Ovary (tissue), 9 donors: ENCODE measurements around the gene NEU2. TPM values are rescaled to one million over a fixed set of nuclear protein-coding genes. Genes with fewer than 3 reads are reported as not detected.
"Not testable (repeated sequence)": the region's sequence is repeated elsewhere in the genome, so short reads cannot be mapped to it uniquely, and the experiment has no call there.

ENCODE experiments used
- DNase-seq, 5 donors: peaks; one replicate each; pipeline ENCODE4 v3.0.0-alpha.2; 2019 to 2020
- H3K27ac ChIP-seq, 2 donors: fragments of 200-600 bp; one replicate each; pipeline versions ENCODE4 v1.5.1 to v1.8.0; 2019 to 2022
- H3K27me3 ChIP-seq: fragments of 200-600 bp; one replicate; pipeline ENCODE4 v1.8.0; 2022
- H3K36me3 ChIP-seq: fragments of 200-600 bp; sonication (generic); one replicate; pipeline ENCODE4 v1.5.1; 2019
- H3K4me1 ChIP-seq: one replicate; pipeline ENCODE4 v1.8.1; 2013; ENCODE audit warnings: mild to moderate bottlenecking, moderate library complexity; ENCODE audit not compliant: insufficient read depth
- H3K4me3 ChIP-seq: fragments of 200-600 bp; sonication (generic); one replicate; pipeline ENCODE4 v1.5.1; 2017
- H3K9me3 ChIP-seq, 2 donors: fragments of 200-600 bp in 1 of 2; sonication (generic) in 1 of 2; one replicate each; pipeline versions ENCODE4 v1.5.1 to v1.8.1; 2013 to 2019; ENCODE audit warnings: mild to moderate bottlenecking in 1 of 2, moderate library complexity in 1 of 2
- EP300 ChIP-seq: sonication (generic); formaldehyde crosslinking; IDR thresholded peaks from one replicate; pipeline ENCODE4 v1.6.1; 2017; ENCODE audit warnings: antibody characterized with exemption
- POLR2A ChIP-seq: fragments of 450-650 bp; IDR thresholded peaks from one replicate; pipeline ENCODE4 v1.6.1; 2017; ENCODE audit warnings: antibody characterized with exemption, mild to moderate bottlenecking, moderate library complexity
- WGBS, 3 donors: extraction: QIAGEN DNeasy Blood & Tissue Kit in 1 of 3; methylation state at CpG; one replicate each; pipeline versions ENCODE4 v1.1.5 to v1.1.7; 2013 to 2017; 5-methylcytosine and 5-hydroxymethylcytosine counted together
- intact Hi-C, 4 donors: fragments of 100-400 bp; cut with DNase I; formaldehyde crosslinking; loops; one replicate each; pipeline versions ENCODE4 v1.11.0 to v1.15.1; 2022 to 2023
- polyA plus RNA-seq, 2 donors: library from polyadenylated mRNA; stranded (reverse); fragments of 200-250 nt in 1 of 2; fragments of 350-450 nt in 1 of 2; fragmentation: Illumina TruSeq in 1 of 2; extraction: RNeasy Lipid Tissue Mini Kit (QIAGEN cat#74804) in 1 of 2; gene quantifications; one replicate each; pipeline ENCODE4 v1.2.3, GENCODE V29; 2013 to 2014
- total RNA-seq, 7 donors: library from RNA; depleted of rRNA in 2 of 7; stranded (reverse); fragments of >200 nt in 2 of 7; fragmentation: NEBNext Ultra II Directional in 3 of 7; extraction: Animal tissue kit (Norgen Biotek cat#: 25700) in 3 of 7; gene quantifications; one replicate each; pipeline versions ENCODE4 v1.1.0 to v1.2.4, GENCODE V29; 2016 to 2023
- TF ChIP-seq, protein P1 (sequence below), 3 donors: fragments of 450-650 bp in 2 of 3; fragments of 200-600 bp in 1 of 3; IDR thresholded peaks; one replicate each; pipeline versions ENCODE4 v1.5.1 to v1.8.0; 2016 to 2022; ENCODE audit warnings: antibody characterized with exemption in 3 of 3, mild to moderate bottlenecking in 1 of 3
- donor health status: DM: no; HTN: no; CAD: no; lungs with moderate emphysema.
- donor health status: DM: no; HTN: no; CAD: no.
- donor health status: Bipolar disorder and iron deficiency.
- donor health status: DM: yes; HTN: yes; CAD: no.
- donor health status: DM: no; HTN: no; CAD: no.
- donor health status: DM: yes; HTN: yes; CAD: no.

NEU2 gene
- total and polyA plus RNA-seq, 9 donors, result not detected

DNA sequence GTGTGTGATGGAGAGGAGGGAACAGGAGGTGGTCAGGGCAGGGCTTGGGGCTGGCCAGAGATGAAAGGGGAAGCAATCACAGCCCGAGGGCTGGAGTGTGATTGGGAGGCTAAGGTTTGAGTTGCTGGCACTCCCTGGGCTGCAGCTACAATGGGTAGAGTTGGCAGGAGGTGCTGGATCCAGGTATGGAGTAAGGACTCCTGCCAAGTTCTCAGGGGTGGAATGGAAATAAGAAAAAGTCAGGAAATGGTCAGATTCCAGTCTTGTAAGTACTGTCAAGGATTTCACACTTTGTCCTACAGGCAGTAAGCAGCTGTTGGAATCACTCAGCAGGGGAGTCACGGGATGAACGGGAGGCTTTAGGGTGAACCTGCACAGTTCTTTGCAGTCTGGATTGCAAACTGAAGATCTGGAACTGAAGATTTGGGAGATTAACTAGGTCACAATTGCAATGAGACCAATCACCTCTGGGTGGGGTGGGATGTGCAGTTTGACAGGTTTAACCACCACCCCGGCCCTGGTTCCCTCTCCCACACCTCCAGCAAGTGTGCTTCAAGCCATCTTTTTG is 16.8 kb downstream of the NEU2 start:
- WGBS, 3 donors, result 26 to 35% (median 26%) methylated on average over 4 of the region's 4 CpGs
- DNase-seq, result no peak
- Histone ChIP-seq H3K27me3 (no peaks in the 10 kb centered on the region), H3K4me1 (no peaks in the 10 kb centered on the region), H3K27ac (no peak overlapping the region), H3K36me3 (no peaks in the 10 kb centered on the region), H3K9me3 (no peaks in the 10 kb centered on the region), H3K4me3 (no peak overlapping the region)
- intact Hi-C loops, result no loop called here
- TF ChIP-seq, protein P1, sequence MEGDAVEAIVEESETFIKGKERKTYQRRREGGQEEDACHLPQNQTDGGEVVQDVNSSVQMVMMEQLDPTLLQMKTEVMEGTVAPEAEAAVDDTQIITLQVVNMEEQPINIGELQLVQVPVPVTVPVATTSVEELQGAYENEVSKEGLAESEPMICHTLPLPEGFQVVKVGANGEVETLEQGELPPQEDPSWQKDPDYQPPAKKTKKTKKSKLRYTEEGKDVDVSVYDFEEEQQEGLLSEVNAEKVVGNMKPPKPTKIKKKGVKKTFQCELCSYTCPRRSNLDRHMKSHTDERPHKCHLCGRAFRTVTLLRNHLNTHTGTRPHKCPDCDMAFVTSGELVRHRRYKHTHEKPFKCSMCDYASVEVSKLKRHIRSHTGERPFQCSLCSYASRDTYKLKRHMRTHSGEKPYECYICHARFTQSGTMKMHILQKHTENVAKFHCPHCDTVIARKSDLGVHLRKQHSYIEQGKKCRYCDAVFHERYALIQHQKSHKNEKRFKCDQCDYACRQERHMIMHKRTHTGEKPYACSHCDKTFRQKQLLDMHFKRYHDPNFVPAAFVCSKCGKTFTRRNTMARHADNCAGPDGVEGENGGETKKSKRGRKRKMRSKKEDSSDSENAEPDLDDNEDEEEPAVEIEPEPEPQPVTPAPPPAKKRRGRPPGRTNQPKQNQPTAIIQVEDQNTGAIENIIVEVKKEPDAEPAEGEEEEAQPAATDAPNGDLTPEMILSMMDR (IDR thresholded peaks at IDR 0.05), result no peak
- no peak for TF ChIP-seq POLR2A
- no peak for TF ChIP-seq EP300

DNA sequence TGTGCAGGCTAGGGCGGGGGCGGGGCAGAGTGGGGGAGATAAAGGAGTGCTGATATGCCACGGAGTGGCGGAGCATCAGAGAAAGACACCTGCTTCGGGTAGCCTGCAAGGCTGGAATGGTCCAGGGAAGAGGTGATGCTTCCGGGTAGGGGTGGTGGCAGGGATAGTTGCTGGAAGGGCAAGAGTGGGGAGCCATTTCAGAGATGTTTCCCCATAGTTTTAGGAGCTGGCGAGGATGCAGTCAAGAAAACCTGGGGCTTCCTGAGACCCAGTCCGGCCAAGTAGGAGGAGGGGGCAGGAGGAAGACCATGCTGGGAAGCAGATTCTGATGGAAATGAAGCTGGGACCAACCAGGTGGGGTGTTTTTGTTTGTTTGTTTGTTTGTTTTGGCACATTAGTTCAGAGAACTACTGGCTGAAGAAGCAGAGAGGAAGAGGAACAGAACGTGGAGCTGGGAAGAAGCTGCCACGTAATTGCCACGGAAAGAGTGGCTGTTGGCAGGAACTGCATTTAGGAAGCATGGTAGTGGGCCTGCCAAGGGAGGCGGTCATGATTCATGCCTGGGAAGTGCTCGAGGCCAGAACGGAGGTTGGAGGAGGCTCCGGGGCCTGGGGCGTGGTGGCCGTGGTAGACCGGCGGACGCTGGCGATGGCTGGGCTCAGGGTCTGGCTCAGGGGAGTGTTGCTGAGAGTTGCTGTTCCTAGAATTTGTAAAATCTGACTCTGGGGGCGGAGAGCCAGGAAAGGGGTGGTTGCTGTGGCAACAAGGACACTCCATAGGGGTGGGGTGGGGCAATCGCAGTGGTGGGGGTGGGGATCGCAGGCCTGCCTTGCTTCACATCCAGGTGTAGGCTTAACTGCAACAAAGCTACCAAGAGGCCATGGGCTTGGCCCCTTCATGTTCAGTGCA is 19.0 kb downstream of the NEU2 start:
- no peaks in the 10 kb centered on the region for H3K27me3 ChIP-seq
- DNase-seq, result peak in 2 of 5 donors; percentile 49 to 50
- 19 to 34% (median 25%) methylated on average over 24 of the region's 24 CpGs for WGBS, 3 donors
- TF ChIP-seq EP300 (no peak), POLR2A (no peak)
- TF ChIP-seq, protein P1 (IDR thresholded peaks at IDR 0.05), result no peak
- intact Hi-C loops, result no loop called here
- no peaks in the 10 kb centered on the region for H3K9me3 ChIP-seq
- no peak overlapping the region for H3K27ac ChIP-seq
- H3K4me3 ChIP-seq, result no peak overlapping the region
- no peaks in the 10 kb centered on the region for H3K4me1 ChIP-seq
- no peaks in the 10 kb centered on the region for H3K36me3 ChIP-seq

DNA sequence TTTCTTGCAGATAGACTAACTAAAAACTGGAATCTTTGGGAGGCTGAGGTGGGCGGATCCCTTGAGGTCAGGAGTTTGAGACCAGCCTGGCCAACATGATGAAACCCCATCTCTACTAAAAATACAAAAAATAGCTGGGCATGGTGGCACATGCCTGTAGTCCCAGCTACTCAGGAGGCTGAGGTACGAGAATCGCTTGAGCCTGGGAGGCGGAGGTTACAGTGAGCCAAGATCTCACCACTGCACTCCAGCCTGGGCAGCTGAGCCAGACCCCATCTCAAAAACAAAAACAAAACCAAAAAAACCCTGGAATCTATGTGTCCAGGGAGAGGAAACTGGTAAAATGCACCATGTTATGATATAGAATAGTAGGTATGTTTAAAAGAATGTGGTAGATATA is 20.0 kb downstream of the NEU2 start:
- H3K4me3 ChIP-seq, H3K27ac ChIP-seq, H3K9me3 ChIP-seq, H3K4me1 ChIP-seq, H3K27me3 ChIP-seq, H3K36me3 ChIP-seq, intact Hi-C loops, DNase-seq: not testable (repeated sequence)
- 91 to 97% (median 97%) methylated on average over 4 of the region's 4 CpGs for WGBS, 3 donors

DNA sequence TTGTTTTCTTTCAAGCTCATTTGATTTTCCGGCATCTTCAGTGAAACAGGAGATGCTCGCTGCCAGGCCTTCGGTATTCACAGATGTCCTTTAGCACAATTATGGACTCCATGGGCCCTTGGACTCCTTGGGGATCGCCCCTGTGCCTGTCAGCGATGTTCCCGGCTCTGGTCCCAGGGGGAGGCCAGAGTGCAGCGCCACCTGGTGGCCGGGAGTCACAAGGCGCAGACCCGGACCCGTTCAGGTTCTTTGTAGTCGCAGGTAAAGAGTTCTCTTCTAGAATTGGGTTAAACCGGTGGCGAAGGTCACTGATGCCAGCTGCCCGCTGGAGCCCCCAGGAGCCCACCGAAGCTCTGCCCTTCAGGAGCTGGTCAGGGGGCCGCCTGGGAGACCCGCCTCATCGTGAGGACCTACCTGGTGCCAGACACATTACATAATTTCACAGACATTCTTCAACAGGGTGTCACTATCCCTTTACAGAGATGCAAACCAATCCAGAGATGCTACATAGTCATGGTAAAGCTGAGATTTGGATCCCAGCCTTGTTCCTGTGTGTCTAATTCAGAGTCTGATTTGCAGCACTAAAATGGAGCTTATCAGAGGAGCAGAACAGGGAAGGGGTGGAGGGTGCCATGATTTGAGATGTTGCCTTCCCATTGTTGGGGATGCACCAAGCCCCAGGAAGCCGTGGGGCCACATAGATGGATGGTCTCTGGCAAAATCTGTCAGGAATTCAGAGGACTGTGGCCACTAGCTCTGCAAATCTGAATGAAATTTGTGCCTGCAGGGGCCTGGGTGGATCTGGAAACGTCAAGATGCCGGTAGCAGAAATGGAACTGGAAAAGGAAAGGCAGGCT is 21.7 kb downstream of the NEU2 start:
- no peaks in the 10 kb centered on the region for H3K4me1 ChIP-seq
- DNase-seq, result peak in 2 of 5 donors; percentile 44 to 50
- TF ChIP-seq POLR2A (no peak), EP300 (no peak)
- TF ChIP-seq, protein P1 (IDR thresholded peaks at IDR 0.05), result peak in 2 of 3 donors; percentile 13 to 26
- H3K27ac ChIP-seq, result no peak overlapping the region
- intact Hi-C loops, result no loop called here
- no peaks in the 10 kb centered on the region for H3K27me3 ChIP-seq
- 21 to 29% (median 22%) methylated on average over 22 of the region's 22 CpGs for WGBS, 3 donors
- no peaks in the 10 kb centered on the region for H3K9me3 ChIP-seq
- H3K4me3 ChIP-seq, result no peak overlapping the region
- no peaks in the 10 kb centered on the region for H3K36me3 ChIP-seq
